Stimulated activated CD4-positive, alpha-beta T cell treated with anti-CD3 and anti-CD28 coated beads, TNF-alpha, amount 100 ng/mL, for 1 hour (primary cell): ENCODE results near the gene ENOSF1.

Source experiments
- DNase-seq, 3 donors: peaks; one replicate each; pipeline ENCODE4 v3.0.0-alpha.2; 2020; ENCODE audit warnings: low read depth in 3 of 3, low spot score in 1 of 3

ENOSF1 gene

GRCh38 chr18:675307-675706 lies 37.1 kb downstream of the ENOSF1 start:
- no peak for DNase-seq

DNA sequence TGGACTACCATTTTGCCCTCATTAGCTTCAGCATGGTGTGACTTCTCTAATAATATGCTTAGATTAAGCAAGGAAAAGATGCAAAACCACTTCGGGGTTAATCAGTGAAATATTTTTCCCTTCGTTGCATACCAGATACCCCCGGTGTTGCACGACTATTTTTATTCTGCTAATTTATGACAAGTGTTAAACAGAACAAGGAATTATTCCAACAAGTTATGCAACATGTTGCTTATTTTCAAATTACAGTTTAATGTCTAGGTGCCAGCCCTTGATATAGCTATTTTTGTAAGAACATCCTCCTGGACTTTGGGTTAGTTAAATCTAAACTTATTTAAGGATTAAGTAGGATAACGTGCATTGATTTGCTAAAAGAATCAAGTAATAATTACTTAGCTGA lies 38.7 kb downstream of the ENOSF1 start:
- DNase-seq = no peak

- no peak for DNase-seq
These were observed 39.1 kb downstream of the ENOSF1 start for GRCh38 chr18:673317-673716.

DNA sequence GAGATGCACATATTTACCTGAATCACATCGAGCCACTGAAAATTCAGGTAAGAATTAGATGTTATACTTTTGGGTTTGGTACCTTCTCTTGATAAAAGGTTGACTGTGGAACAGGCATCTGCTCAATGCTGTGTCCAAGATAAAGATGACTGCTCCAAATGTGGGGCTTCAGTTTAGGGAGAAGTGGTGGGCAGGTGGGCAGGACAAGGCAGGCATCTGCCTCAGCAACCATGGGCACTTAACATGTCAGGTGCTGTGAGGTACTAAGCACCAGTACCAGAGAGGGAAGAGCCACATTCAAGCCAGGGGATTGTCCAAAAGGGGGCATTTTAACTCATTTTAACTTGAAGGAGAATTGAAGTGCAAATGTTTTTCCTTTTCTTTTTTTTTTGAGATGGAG lies 41.0 kb downstream of the ENOSF1 start:
- no peak for DNase-seq

- DNase-seq = no peak
These were observed 41.9 kb downstream of the ENOSF1 start for GRCh38 chr18:670522-670921.

DNA sequence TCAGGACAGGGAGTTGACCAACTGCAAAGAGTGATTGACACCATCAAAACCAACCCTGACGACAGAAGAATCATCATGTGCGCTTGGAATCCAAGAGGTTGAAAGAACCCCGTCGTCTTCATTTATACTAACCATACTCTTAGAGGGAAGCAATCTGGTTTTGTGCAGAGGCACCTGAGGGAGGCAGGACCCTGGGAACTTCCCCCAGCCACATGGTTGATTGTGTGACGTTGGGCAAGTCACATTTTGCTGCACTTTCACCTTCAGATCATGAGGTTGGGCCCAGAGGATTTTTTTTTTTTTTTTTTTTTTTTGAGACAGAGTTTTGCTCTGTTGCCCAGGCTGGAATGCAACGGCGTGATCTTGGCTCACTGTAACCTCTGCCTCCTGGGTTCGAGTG lies 43.4 kb downstream of the ENOSF1 start:
- no peak for DNase-seq

DNA sequence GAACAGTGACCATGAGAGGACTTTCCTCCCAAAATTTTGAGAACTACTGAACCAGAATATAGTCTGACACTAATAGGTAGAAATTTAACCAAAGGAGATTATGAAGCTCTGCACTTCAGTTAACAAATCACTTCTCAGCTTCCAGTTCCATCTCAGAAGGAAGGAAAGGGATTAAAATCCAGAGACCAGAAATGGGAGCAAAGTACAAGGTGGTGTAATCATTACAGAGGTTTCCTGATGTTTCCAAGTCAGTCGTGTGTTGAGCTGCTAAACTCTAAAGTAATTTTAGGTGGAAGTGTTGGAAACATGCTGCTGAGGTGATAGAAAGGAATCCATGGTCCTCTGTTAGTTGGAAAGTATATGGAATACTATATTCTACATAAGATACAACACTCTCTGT lies 44.2 kb downstream of the ENOSF1 start:
- DNase-seq = no peak

DNA sequence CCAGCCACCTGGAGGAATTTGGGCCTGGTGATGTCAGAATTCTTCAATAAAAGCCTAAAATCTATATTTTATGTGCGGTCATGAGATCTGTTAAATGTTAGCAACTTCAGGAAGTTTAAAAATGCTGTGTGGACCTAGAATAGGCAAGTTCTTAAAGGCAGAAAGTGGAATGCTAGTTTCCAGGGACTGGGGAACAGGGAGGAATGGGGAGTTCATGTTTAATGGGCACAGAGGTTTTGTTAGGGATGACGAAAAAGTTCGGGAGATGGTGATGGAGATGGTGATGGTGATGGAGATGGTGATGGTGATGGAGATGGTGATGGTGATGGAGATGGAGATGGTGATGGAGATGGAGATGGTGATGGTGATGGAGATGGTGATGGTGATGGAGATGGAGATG lies 45.8 kb downstream of the ENOSF1 start:
- no peak for DNase-seq

DNA sequence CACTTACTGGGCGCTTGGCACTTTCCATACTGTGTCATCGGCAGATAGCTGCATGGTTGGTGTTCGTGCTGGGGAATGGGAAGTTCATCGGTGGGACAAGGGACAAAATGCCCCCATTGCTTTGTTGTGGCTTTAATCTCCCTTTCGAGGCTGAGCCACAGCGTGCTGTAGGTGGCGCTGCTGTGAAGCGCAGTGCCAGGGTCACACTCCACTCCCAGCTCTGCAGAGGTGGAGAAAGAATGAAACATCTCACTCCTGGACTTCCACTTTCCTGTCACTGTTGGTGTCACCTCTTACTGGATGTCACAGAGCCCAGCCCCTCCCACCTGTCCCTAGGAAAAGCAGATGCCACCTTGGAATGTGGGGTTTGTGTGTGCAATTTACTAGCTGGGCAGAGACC lies 46.3 kb downstream of the ENOSF1 start:
- no peak for DNase-seq

- DNase-seq = no peak
These were observed 50.2 kb downstream of the ENOSF1 start for GRCh38 chr18:662197-662596.

GRCh38 chr18:659597-659996 lies 52.8 kb downstream of the ENOSF1 start:
- no peak for DNase-seq

- DNase-seq = no peak
These were observed 53.4 kb downstream of the ENOSF1 start for GRCh38 chr18:658947-659533.

DNA sequence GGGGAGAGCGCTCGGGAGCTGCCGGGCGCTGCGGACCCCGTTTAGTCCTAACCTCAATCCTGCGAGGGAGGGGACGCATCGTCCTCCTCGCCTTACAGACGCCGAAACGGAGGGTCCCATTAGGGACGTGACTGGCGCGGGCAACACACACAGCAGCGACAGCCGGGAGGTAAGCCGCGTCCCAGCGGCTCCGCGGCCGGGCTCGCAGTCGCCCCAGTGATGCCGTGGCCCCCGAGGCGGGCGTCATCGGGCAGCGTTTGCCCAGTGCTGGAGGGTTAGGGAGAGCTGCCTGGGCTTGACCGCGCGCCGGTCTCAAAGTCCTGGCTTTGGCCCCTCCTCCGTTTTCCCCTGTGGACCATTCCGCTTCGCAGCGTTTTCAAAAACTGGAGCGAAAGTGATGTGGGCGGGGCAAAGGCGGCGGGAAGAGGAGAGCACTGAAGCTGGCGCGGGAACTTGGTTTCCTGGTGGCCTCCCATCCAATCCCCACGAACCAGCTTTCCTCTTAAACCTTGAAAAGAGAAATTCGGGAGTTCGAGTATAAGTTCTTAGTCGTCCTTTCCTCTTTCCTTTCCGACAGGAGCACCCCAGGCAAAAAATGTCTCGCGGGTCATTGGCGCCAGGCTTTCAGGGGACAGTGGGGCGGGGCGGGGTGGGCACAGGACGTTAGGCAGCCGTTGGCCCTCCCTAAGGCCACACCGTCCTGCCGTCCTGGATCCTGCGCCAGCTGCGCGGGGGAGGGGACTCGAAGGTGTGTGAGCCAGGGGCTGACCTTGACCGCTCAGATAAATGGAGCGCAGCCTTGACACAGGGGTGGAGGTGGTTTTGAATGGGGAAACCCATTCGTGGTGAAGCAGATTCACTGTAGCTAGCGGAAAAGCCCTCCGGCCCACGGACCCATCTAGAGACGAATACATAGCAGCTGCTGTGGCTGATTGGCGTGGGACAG lies 54.2 kb downstream of the ENOSF1 start:
- peak in 1 of 3 donors; percentile 36 for DNase-seq

DNA sequence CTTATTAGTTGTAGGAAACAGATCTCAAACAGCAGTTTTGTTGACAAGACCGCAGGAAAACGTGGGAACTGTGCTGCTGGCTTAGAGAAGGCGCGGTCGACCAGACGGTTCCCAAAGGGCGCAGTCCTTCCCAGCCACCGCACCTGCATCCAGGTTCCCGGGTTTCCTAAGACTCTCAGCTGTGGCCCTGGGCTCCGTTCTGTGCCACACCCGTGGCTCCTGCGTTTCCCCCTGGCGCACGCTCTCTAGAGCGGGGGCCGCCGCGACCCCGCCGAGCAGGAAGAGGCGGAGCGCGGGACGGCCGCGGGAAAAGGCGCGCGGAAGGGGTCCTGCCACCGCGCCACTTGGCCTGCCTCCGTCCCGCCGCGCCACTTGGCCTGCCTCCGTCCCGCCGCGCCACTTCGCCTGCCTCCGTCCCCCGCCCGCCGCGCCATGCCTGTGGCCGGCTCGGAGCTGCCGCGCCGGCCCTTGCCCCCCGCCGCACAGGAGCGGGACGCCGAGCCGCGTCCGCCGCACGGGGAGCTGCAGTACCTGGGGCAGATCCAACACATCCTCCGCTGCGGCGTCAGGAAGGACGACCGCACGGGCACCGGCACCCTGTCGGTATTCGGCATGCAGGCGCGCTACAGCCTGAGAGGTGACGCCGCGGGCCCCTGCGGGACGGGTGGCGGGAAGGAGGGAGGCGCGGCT lies 55.0 kb downstream of the ENOSF1 start, which contains the start of gene TYMS:
Gene TYMS (plus strand): TSS at position 343 of the 690 bp plus-strand sequence. CDS start 90 bp downstream, at position 433.
- DNase-seq = no peak

DNA sequence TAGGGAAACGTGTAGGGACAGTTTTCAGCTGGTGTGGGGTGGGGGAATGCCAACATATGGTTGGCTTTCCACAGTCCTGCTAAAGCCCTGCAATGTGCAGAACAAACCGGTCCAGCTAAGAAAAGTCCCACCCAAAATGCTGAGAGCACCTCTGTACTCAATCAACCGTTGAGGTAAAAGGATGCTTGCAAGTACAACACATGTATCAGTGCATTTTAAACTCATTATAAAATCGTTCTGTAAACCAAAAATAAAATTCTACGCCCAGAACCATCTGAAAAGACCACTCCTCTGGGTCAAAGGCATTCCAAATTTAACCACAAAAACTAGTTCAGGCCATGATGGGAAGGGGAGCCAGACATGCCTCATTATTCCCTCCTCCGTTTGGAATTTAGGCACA lies 57.0 kb downstream of the ENOSF1 start:
- DNase-seq = no peak

DNA sequence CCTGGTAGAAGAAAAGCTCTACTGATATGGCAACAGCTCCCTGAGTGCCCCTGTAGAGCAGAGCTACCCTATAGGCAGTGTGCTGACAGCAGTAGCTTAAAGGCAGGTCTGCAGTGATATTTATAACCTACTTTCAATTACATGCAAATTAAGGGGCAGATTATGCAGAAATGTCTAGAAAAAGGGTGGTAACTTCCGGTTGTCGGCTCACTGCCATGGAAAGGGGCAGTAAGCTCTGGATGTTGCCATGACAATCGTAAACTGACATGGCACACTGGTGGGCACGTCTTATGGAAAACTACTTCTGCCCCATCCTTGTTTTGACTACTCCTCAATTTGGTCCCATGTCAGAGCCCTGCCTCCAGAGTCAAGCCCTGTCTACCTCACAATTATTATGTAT lies 57.8 kb downstream of the ENOSF1 start:
- DNase-seq = no peak

DNA sequence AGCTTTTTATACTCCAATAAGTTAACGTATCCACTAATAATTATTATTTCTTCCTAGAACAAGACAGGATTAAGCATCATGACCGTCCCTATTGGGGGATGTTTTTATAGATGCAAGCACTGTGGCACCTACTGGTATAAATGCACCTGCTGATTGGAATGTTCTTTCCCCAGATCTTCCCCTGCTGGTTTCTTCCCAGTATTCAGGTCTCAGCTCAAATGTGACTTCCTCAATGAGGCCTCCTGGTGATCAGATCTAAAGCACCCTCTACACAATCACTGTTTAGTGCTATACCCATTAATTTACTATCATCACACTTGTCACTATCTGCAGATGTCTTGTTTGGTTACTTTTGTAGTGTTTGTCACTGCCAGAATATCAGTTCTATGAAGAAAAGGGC lies 58.9 kb downstream of the ENOSF1 start:
- no peak for DNase-seq

GRCh38 chr18:652131-652530 lies 60.3 kb downstream of the ENOSF1 start:
- DNase-seq = no peak

DNA sequence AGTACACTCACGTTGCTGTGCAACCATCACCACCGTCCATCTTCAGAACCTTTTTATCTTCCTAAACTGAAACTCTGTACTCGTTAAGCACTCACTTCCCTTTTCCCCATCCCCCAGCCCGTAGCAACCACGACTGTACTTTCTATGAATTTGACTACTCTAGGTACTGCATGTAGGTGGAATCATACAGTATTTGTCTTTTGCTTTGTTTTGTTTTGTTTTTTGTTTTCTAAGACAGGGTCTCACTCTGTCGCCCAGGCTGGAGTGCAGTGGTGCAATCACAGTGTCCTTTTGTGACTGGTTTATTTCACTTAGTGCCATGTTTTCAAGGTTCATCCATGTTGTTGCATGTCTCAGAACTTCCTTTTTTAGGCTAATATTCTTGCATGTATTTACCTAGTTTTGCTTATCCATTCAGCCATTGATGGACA lies 62.0 kb downstream of the ENOSF1 start:
- DNase-seq = no peak

DNA sequence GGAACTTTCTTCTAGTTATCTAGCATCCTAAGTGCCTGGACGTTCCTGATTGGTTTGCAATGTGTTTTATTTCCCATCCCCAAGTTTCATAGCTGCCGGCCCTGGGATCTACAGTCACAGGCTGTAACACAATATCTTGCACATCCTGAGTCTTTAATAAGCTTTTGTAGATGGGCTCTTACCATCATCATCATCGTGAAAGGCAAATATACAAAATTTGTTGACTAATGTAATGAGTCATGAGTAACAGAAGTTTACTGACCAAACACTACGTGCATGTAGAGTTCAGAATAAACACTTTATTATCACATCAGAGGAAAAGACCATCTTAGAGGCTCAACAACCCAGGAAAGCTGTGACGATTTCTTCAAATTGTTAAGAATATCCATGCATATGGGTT lies 63.1 kb downstream of the ENOSF1 start:
- DNase-seq = no peak

DNA sequence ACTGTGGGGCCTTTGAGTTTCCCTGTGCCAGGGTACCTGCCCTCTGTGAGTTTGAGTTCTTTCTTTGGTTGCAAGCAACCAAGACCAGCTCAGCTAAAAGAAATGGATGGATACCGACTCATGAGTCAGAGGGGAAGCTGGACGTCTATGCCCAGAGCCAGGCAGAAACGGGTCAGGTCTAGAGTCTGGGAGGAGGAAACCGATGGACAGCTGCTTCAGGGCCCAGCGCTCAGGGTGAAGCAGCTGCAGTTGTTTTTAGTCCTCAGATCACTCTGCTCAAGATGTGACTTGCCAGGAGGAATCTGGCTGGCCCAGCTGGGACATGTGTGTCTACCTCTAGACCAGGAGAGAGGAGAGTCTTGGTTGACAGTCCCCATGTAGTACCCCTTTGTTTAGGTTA lies 65.1 kb downstream of the ENOSF1 start:
- DNase-seq = no peak
